Measurements from ENCODE around the gene SPIRE1.
"Not testable (repeated sequence)": the region's sequence is repeated elsewhere in the genome, so short reads cannot be mapped to it uniquely, and the experiment has no call there.

SPIRE1 gene

GRCh38 chr18:12515550-12515949 is 142.4 kb downstream of the SPIRE1 start:
- H3K27ac Mint-ChIP-seq = no peak overlapping the region
- no peak for DNase-seq
- H3K4me3 Mint-ChIP-seq = no peak overlapping the region
- ATAC-seq = no peak
- no peaks in the 10 kb centered on the region for H3K27me3 Mint-ChIP-seq
- H3K9me3 Mint-ChIP-seq = no peaks in the 10 kb centered on the region
- H3K4me1 Mint-ChIP-seq = no peaks in the 10 kb centered on the region

DNA sequence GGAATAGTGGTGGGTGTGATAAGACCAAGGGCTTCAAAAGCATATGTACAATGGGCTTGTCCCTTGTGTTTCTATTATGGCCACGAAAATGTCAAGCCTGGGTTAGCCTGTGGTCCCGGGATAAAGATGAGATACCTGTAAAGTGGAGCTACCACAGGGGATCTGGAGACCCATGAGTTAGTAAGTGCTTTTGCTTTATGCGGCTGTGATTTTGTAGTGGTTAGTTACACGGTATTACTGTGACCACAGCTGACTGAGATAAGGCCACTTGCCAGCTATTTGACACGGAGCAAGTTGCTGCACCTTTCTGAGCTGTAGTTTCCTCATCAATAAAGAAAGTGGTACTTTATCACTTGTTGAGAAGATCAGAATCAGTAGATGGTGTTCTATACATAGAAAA is 150.9 kb downstream of the SPIRE1 start:
- Mint-ChIP-seq H3K4me1 (no peaks in the 10 kb centered on the region), H3K27me3 (no peaks in the 10 kb centered on the region), H3K4me3 (no peak overlapping the region), H3K9me3 (no peaks in the 10 kb centered on the region), H3K27ac (no peak overlapping the region)
- DNase-seq (no peak), ATAC-seq (no peak)

- Mint-ChIP-seq H3K4me3 (no peak overlapping the region), H3K27ac (no peak overlapping the region), H3K27me3 (no peaks in the 10 kb centered on the region)
Measured at GRCh38 chr18:12500986-12501385, 156.9 kb downstream of the SPIRE1 start.

GRCh38 chr18:12497839-12498238 is 160.1 kb downstream of the SPIRE1 start:
- Mint-ChIP-seq H3K4me1 (no peaks in the 10 kb centered on the region), H3K4me3 (no peak overlapping the region), H3K27me3 (no peaks in the 10 kb centered on the region), H3K9me3 (no peaks in the 10 kb centered on the region), H3K27ac (no peak overlapping the region)
- ATAC-seq = no peak
- DNase-seq = no peak

More at GRCh38 chr18:12500986-12501385, 156.9 kb downstream of the SPIRE1 start:
- ATAC-seq (no peak), DNase-seq (no peak)
- Mint-ChIP-seq H3K4me1 (no peaks in the 10 kb centered on the region), H3K9me3 (no peaks in the 10 kb centered on the region)

DNA sequence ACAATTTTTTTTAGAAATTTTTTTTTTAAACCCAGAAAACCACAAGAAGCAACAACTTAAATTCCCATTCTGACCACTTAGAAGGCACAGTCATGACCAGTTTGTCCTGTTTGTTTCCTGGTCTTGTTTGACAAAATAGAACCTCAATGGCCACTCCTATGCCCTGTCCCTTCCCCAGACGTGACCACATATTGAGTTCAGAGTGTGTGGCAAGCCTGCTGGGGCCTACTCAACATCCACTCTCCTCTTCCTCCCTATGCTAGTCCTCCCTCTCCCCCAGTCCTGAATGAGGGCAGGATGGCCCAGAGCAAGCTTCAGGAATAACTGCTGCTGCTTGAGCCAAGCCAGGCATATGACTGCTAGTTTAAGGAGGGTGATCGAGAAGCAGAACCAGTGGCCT is 160.6 kb downstream of the SPIRE1 start:
- Mint-ChIP-seq H3K9me3 (no peaks in the 10 kb centered on the region), H3K27me3 (no peaks in the 10 kb centered on the region), H3K4me3 (no peak overlapping the region), H3K27ac (peak overlapping the region in 1 of 2 donors; percentile 2), H3K4me1 (no peaks in the 10 kb centered on the region)
- ATAC-seq (no peak), DNase-seq (no peak)

GRCh38 chr18:12492907-12493306 is 165.0 kb downstream of the SPIRE1 start:
- H3K9me3 Mint-ChIP-seq = no peaks in the 10 kb centered on the region
- ATAC-seq (no peak), DNase-seq (no peak)
- no peaks in the 10 kb centered on the region for H3K27me3 Mint-ChIP-seq
- no peak overlapping the region for H3K4me3 Mint-ChIP-seq
- no peak overlapping the region for H3K27ac Mint-ChIP-seq
- no peaks in the 10 kb centered on the region for H3K4me1 Mint-ChIP-seq

- Mint-ChIP-seq H3K27me3 (no peaks in the 10 kb centered on the region), H3K4me3 (no peak overlapping the region), H3K4me1 (no peaks in the 10 kb centered on the region), H3K27ac (no peak overlapping the region), H3K9me3 (no peaks in the 10 kb centered on the region)
- DNase-seq (no peak), ATAC-seq (no peak)
Measured at GRCh38 chr18:12491611-12492435, 166.1 kb downstream of the SPIRE1 start.

GRCh38 chr18:12485479-12486105 is 172.3 kb downstream of the SPIRE1 start:
- H3K4me3 Mint-ChIP-seq = no peak overlapping the region
- H3K27me3 Mint-ChIP-seq = no peaks in the 10 kb centered on the region
- no peak for ATAC-seq
- H3K9me3 Mint-ChIP-seq = no peaks in the 10 kb centered on the region
- H3K4me1 Mint-ChIP-seq = peaks cover 6% of the 10 kb centered on the region
- DNase-seq = no peak
- H3K27ac Mint-ChIP-seq = peak overlapping the region in 1 of 2 donors; percentile 30

- DNase-seq, H3K27me3 Mint-ChIP-seq, H3K4me1 Mint-ChIP-seq, H3K27ac Mint-ChIP-seq, H3K9me3 Mint-ChIP-seq, H3K4me3 Mint-ChIP-seq, ATAC-seq: not testable (repeated sequence)
Measured at GRCh38 chr18:12481915-12482314, 176.0 kb downstream of the SPIRE1 start.

- H3K9me3 Mint-ChIP-seq = no peaks in the 10 kb centered on the region
- DNase-seq (no peak), ATAC-seq (no peak)
- no peaks in the 10 kb centered on the region for H3K4me1 Mint-ChIP-seq
- no peak overlapping the region for H3K27ac Mint-ChIP-seq
- H3K4me3 Mint-ChIP-seq = no peak overlapping the region
- H3K27me3 Mint-ChIP-seq = no peaks in the 10 kb centered on the region
Measured at GRCh38 chr18:12479982-12480381, 177.9 kb downstream of the SPIRE1 start.

- Mint-ChIP-seq H3K27ac (no peak overlapping the region), H3K4me3 (no peak overlapping the region), H3K27me3 (no peaks in the 10 kb centered on the region), H3K9me3 (no peaks in the 10 kb centered on the region), H3K4me1 (no peaks in the 10 kb centered on the region)
- ATAC-seq (no peak), DNase-seq (no peak)
Measured at GRCh38 chr18:12479536-12479935, 178.4 kb downstream of the SPIRE1 start.

DNA sequence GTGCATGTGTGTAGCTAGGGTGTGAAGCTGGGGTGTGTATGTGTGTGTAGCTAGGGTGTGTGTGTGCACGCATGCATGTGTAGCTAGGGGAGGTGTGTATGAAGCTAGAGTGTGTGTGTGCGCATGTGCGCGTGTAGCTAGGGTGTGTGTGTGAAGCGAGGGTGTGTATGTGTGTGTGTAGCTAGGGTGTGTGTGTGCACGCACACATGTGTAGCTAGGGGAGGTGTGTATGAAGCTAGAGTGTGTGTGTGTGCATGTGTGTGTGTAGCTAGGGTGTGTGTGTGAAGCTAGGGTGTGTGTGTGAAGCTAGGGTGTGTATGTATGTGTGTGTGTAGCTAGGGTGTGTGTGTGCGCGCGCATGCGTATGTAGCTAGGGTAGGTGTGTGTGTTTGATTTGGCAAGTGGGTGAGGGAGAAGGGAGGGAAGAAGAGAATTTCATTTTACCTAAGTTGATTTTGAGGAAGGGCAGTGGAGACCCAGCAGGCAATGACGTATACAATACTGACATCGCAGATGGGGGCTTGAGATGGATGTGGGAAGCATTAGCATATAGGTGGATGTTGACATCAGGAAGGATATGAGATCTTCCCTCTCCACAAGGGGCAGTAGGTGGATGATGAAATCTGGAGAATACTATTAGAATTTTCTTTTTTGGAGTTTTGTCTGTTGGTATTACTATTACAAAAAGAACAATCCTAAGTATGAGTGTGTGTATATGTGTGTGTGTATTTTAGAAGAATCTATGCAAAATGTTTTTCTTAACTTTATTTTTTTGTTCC is 179.4 kb downstream of the SPIRE1 start:
- Mint-ChIP-seq H3K4me3 (no peak overlapping the region), H3K27me3 (no peaks in the 10 kb centered on the region), H3K27ac (peak overlapping the region in 1 of 2 donors; percentile 1), H3K4me1 (no peaks in the 10 kb centered on the region), H3K9me3 (no peaks in the 10 kb centered on the region)
- no peak for DNase-seq
- peak; percentile 43 for ATAC-seq

- H3K9me3 Mint-ChIP-seq = no peaks in the 10 kb centered on the region
- ATAC-seq = no peak
- no peaks in the 10 kb centered on the region for H3K4me1 Mint-ChIP-seq
- no peaks in the 10 kb centered on the region for H3K27me3 Mint-ChIP-seq
- no peak for DNase-seq
- H3K4me3 Mint-ChIP-seq = no peak overlapping the region
- H3K27ac Mint-ChIP-seq = no peak overlapping the region
Measured at GRCh38 chr18:12477606-12478005, 180.3 kb downstream of the SPIRE1 start.

GRCh38 chr18:12476955-12477354 is 181.0 kb downstream of the SPIRE1 start:
- H3K4me3 Mint-ChIP-seq = no peak overlapping the region
- ATAC-seq = no peak
- no peak overlapping the region for H3K27ac Mint-ChIP-seq
- no peaks in the 10 kb centered on the region for H3K4me1 Mint-ChIP-seq
- no peak for DNase-seq
- no peaks in the 10 kb centered on the region for H3K9me3 Mint-ChIP-seq
- no peaks in the 10 kb centered on the region for H3K27me3 Mint-ChIP-seq

GRCh38 chr18:12474876-12475275 is 183.0 kb downstream of the SPIRE1 start:
- no peaks in the 10 kb centered on the region for H3K4me1 Mint-ChIP-seq
- H3K9me3 Mint-ChIP-seq = no peaks in the 10 kb centered on the region
- H3K27ac Mint-ChIP-seq = no peak overlapping the region
- no peak for ATAC-seq
- H3K27me3 Mint-ChIP-seq = no peaks in the 10 kb centered on the region
- no peak for DNase-seq
- no peak overlapping the region for H3K4me3 Mint-ChIP-seq

- Mint-ChIP-seq H3K9me3 (no peaks in the 10 kb centered on the region), H3K4me3 (no peak overlapping the region), H3K4me1 (no peaks in the 10 kb centered on the region), H3K27ac (no peak overlapping the region), H3K27me3 (no peaks in the 10 kb centered on the region)
- ATAC-seq = no peak
- no peak for DNase-seq
Measured at GRCh38 chr18:12474146-12474545, 183.8 kb downstream of the SPIRE1 start.
